GM19324 (cell line): ENCODE measurements around the gene EGF.
"Not testable (repeated sequence)": the region's sequence is repeated elsewhere in the genome, so short reads cannot be mapped to it uniquely, and the experiment has no call there.

ENCODE experiments used
- ATAC-seq: cut with Tn5 transposase; IDR thresholded peaks from one replicate; pipeline ENCODE4 v1.9.1; 2021; ENCODE audit warnings: mild to moderate bottlenecking, moderate library complexity; ENCODE audit not compliant: unreplicated experiment, low FRiP score

EGF gene

GRCh38 chr4:110022457-110022856 lies 109.8 kb downstream of the EGF start:
- ATAC-seq = no peak

GRCh38 chr4:110025056-110025455 lies 112.4 kb downstream of the EGF start:
- ATAC-seq = no peak

GRCh38 chr4:110025718-110026117 lies 113.0 kb downstream of the EGF start:
- ATAC-seq = no peak

- ATAC-seq = no peak
Observed at GRCh38 chr4:110032603-110033002, 119.9 kb downstream of the EGF start.

- ATAC-seq = no peak
Observed at GRCh38 chr4:110033355-110034025, 120.8 kb downstream of the EGF start.

GRCh38 chr4:110034026-110034393 lies 121.3 kb downstream of the EGF start:
- peak; percentile 84 for ATAC-seq

- not testable (repeated sequence) for ATAC-seq
Observed at GRCh38 chr4:110039164-110039563, 126.5 kb downstream of the EGF start.

GRCh38 chr4:110041735-110042134 lies 129.1 kb downstream of the EGF start:
- ATAC-seq = no peak

- ATAC-seq = no peak
Observed at GRCh38 chr4:110042545-110043517, 130.1 kb downstream of the EGF start.

- ATAC-seq = no peak
Observed at GRCh38 chr4:110046588-110047049, 133.9 kb downstream of the EGF start.

- no peak for ATAC-seq
Observed at GRCh38 chr4:110049951-110050925, 137.6 kb downstream of the EGF start.

- ATAC-seq = peak; percentile 66
Observed at GRCh38 chr4:110055158-110055768, 142.6 kb downstream of the EGF start.

- ATAC-seq = no peak
Observed at GRCh38 chr4:110058677-110059076, 146.0 kb downstream of the EGF start.

- peak; percentile 51 for ATAC-seq
Observed at GRCh38 chr4:110059556-110060191, 147.0 kb downstream of the EGF start.

GRCh38 chr4:110061076-110061475 lies 148.4 kb downstream of the EGF start:
- no peak for ATAC-seq
